ENCODE data around the gene ACER3. TPM values are rescaled to one million over a fixed set of nuclear protein-coding genes. Genes with fewer than 3 reads are reported as not detected.
A peak's percentile ranks its signal among the peaks of the same experiment; 100 is the strongest.

Gene ACER3
- total RNA-seq, 1 donor from 2014 or later, result 67.2 TPM

DNA sequence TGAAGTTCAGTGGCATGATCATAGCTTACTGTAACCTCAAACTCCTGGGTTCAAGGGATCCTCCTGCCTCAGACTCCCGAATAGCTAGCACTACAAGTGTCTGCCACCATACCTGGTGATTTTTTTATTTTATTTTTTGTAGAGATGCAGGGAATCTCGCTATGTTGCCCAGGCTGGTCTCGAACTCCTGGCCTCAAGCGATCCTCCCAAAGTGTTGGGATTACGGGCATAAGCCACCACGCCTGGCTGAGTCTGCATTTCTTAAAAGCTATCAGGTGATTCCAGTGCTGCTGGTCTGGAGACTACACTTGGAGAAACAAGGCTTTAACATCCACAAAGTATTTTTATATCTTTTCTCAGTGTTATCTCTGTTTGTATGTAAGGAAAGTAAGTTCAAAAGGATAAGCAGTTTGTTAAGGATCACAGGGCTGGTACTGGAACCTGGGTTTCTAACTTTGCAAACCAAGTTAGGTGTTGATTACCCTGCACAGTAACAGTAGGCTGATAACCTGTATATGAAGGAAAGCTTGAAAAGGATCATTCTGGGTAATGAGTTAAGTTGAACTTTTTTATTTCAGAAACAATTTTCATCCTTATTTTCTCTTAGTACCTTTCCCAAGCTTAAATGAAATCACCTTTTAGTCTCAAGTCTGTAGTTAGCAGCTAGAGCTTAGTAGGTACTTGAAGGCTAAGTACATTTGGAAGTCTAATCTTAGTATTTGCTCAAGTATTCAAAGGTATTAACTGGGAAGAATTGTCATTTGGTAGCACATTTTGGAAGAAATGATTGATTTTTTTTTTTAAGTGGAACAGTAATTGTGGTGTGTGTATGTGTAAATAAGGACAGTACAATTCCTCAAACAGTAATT, 12.5 kb downstream of the ACER3 start:
- no peak for TF ChIP-seq CTCF (IDR thresholded peaks at IDR 0.05)
- H3K27ac ChIP-seq, result no peak overlapping the region
- ATAC-seq (peak in 1 of 2 donors; percentile 77), DNase-seq (no peak)
- no peaks in the 10 kb centered on the region for H3K9me3 ChIP-seq
- H3K4me3 ChIP-seq, result no peak overlapping the region
- peaks cover 11% of the 10 kb centered on the region for H3K36me3 ChIP-seq
- H3K4me1 ChIP-seq, result no peaks in the 10 kb centered on the region
- intact Hi-C loops (cut with DNase I), result no loop called here
- H3K27me3 ChIP-seq (ENCODE audit: low read depth), result no peaks in the 10 kb centered on the region

- no peaks in the 10 kb centered on the region for H3K9me3 ChIP-seq
- H3K27ac ChIP-seq, result no peak overlapping the region
- intact Hi-C loops (cut with DNase I), result no loop called here
- no peak for ATAC-seq
- no peak for DNase-seq
- no peak for TF ChIP-seq CTCF (IDR thresholded peaks at IDR 0.05)
- H3K36me3 ChIP-seq, result no peaks in the 10 kb centered on the region
- no peak overlapping the region for H3K4me3 ChIP-seq
- no peaks in the 10 kb centered on the region for H3K4me1 ChIP-seq
- H3K27me3 ChIP-seq (ENCODE audit: low read depth), result no peaks in the 10 kb centered on the region
These were observed 17.3 kb downstream of the ACER3 start for GRCh38 chr11:76878014-76878413.

- intact Hi-C loops (cut with DNase I), result no loop called here
- Histone ChIP-seq H3K4me1 (peaks cover 15% of the 10 kb centered on the region), H3K27ac (no peak overlapping the region), H3K27me3 (ENCODE audit: low read depth) (no peaks in the 10 kb centered on the region), H3K4me3 (no peak overlapping the region), H3K36me3 (no peaks in the 10 kb centered on the region), H3K9me3 (no peaks in the 10 kb centered on the region)
- no peak for TF ChIP-seq CTCF (IDR thresholded peaks at IDR 0.05)
- ATAC-seq (no peak), DNase-seq (no peak)
These were observed 19.6 kb downstream of the ACER3 start for GRCh38 chr11:76880314-76880713.

- Histone ChIP-seq H3K4me1 (peaks cover 20% of the 10 kb centered on the region), H3K36me3 (no peaks in the 10 kb centered on the region)
- TF ChIP-seq CTCF (IDR thresholded peaks at IDR 0.05), result no peak
These were observed 20.2 kb downstream of the ACER3 start for GRCh38 chr11:76880956-76881355.

DNA sequence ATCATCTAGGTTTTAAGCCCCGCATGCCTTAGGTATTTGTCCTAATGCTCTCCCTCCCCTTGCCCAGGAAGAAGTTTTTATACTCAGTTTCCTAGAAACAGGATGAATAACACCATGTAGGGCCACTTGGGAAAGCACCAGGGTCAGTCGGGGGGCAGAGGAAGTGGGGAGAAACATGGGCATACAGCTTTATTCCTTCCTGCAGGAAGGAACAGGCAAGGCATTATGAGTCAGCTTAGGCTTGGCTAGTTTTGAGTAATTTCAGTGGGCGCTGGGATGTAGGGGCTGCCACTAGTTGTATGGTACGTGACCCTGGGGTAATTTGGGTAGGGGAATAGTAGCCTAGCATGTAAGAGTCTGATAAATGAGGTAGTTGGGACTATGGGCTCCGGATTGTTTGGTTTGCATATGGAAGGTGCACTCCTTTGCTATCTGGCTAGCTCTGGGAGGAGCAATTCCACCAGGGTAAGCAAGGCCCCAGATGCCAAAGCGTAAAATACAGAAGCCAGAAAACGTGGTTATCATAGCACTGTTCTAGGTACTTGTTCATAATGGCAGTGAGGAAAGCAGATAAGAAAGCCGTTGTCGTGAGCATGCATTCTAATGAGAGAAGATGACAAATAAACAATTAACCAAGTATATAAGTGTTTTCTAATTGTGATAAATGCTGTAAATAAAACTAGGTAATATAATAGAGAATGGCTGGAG, 24.8 kb downstream of the ACER3 start:
- peak; percentile 59 to 71 for ATAC-seq

More at GRCh38 chr11:76880956-76881355, 20.2 kb downstream of the ACER3 start:
- H3K27me3 ChIP-seq (ENCODE audit: low read depth), result no peaks in the 10 kb centered on the region
- H3K4me3 ChIP-seq, result no peak overlapping the region
- DNase-seq (no peak), ATAC-seq (no peak)
- H3K27ac ChIP-seq, result no peak overlapping the region
- no peaks in the 10 kb centered on the region for H3K9me3 ChIP-seq
- intact Hi-C loops (cut with DNase I), result no loop called here

More for the DNA sequence above, 24.8 kb downstream of the ACER3 start:
- intact Hi-C loops (cut with DNase I), result no loop called here
- Histone ChIP-seq H3K4me1 (peaks cover 31% of the 10 kb centered on the region), H3K4me3 (no peak overlapping the region), H3K36me3 (no peaks in the 10 kb centered on the region), H3K27me3 (ENCODE audit: low read depth) (no peaks in the 10 kb centered on the region), H3K27ac (no peak overlapping the region), H3K9me3 (no peaks in the 10 kb centered on the region)
- no peak for DNase-seq
- no peak for TF ChIP-seq CTCF (IDR thresholded peaks at IDR 0.05)
